ENCODE data around the gene AP1B1.

Gene AP1B1

GRCh38 chr22:29299136-29299900 is 89.1 kb downstream of the AP1B1 start:
- no peak for DNase-seq (ENCODE audit: low spot score)

DNA sequence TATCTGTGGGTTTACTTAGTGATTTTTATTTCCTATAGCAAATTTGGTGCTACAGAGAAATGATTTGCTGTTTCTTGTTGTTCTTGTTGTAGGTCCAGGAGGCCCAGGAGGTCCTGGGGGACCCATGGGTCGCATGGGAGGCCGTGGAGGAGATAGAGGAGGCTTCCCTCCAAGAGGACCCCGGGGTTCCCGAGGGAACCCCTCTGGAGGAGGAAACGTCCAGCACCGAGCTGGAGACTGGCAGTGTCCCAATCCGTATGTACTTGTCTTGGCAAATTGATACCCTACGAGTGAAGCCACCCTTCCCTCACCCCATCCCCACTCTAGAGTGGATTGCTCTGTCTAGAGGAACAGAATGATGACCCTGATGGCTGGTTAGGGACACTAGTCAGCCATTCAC is 89.7 kb downstream of the AP1B1 start:
- no peak for DNase-seq (ENCODE audit: low spot score)

- no peak for DNase-seq (ENCODE audit: low spot score)
Measured at GRCh38 chr22:29292379-29292778, 96.0 kb downstream of the AP1B1 start.

DNA sequence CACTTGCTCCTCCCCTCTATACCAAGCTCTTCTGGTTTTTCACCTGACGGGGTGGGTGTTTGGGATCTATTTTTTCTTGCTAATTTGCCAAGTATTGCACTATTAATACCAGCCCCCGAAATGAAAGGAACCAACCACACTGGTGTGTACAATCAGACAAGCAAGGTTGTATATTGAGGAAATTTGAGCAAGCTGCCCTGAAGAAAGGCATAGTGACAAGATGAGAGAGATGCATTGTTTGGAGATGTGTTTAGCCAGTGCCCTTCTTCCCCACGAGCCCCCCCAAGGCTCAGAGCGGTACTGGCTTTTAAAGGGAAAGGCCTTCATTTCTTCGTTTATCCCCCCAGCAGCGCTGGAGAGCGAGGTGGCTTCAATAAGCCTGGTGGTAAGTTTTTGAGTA is 97.2 kb downstream of the AP1B1 start:
- DNase-seq (ENCODE audit: low spot score) = no peak

DNA sequence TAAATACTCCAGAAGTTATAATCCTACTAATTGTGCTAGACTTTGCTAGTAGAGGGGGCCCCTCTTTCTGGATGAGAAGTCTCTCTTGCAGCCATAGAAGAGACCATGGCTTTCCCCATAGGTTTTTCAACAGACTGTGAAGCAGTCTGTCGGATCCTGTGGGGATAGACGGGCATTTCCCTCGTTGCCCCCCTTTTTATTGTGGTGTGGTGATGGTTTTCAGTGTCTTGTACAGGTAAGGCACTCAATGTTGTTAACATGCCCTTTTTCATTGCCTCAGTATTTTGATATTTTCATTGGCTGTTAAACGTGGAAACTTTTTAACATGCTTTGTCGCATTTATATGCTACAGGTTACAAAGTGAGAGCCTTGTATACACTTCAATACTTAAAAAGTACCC is 98.3 kb downstream of the AP1B1 start:
- no peak for DNase-seq (ENCODE audit: low spot score)

DNA sequence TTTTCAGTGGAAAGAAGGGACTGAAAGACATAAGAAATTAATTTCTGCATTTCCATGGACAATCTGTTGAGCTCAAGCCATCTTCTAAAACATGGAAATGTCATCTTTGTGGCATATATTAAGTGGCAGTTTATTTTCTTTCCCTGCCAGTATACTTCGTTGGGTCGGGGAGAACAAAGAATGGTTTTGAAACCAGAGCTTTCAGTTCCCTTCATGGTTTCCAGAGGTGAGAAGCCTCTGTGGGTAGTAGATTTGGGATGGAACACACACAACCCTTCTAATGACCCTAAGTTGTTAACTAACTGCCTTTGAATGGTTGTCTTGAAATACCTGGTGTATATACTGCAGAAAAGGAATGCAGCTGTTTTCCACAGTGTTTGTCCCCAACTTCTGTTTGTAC is 99.5 kb downstream of the AP1B1 start:
- no peak for DNase-seq (ENCODE audit: low spot score)

DNA sequence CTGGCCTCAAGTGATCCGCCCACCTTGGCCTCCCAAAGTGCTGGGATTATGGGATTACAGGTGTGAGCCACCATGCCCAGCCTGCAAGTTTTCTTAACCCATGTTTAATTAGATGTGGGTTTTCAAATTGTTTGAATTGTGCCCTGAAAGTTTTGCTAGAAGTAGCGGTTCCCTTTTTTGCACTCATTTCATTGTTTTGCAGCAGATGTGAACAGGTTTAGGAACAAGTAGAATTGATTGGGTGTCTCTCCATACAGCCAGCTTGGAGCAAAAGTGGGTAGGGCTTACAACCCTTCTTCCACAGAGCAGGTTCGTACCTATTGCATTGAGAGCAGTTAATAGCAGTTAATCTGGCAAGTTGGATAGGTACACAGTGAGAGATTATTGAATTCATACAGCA is 104.2 kb downstream of the AP1B1 start:
- no peak for DNase-seq (ENCODE audit: low spot score)

DNA sequence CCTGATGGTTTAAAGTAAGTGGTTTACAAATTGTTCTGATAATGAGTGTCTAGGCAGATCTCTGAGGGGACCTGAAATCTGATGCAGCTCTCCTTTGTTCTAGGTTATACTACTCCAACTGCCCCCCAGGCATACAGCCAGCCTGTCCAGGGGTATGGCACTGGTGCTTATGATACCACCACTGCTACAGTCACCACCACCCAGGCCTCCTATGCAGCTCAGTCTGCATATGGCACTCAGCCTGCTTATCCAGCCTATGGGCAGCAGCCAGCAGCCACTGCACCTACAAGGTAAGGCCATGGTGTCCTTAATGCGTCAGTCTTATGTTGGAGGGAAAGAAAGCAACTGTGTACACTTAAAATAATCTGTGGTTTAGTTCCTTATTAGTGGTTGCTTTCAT is 110.4 kb downstream of the AP1B1 start:
- no peak for DNase-seq (ENCODE audit: low spot score)
